Keratinocyte (primary cell): ENCODE results near the gene SPECC1L. TPM values are rescaled to one million over a fixed set of nuclear protein-coding genes. Genes with fewer than 3 reads are reported as not detected.

Experiments
- DNase-seq: peaks from one replicate; pipeline ENCODE4 v3.0.0-alpha.2; 2011; ENCODE audit warnings: low read depth, missing footprints, low spot score
- FAIRE-seq: peaks from 2 replicates; lab custom pipeline; 2011; peaks lifted over from hg19 to GRCh38; lab: Jason Lieb, UNC
- H2AFZ ChIP-seq: 2 replicates; pipeline ENCODE4 v1.6.0; 2012; ENCODE audit warnings: low read length, control low read depth, inconsistent platforms; ENCODE audit not compliant: control insufficient read depth
- H3K27ac ChIP-seq: 2 replicates; pipeline ENCODE4 v1.5.1; 2011; ENCODE audit warnings: low read length; ENCODE audit not compliant: control insufficient read depth, insufficient read depth
- H3K27me3 ChIP-seq: 3 replicates; pipeline ENCODE4 v1.6.0; 2011; ENCODE audit warnings: low read length; ENCODE audit not compliant: control insufficient read depth, insufficient read depth; ENCODE audit errors: extremely low read depth
- H3K36me3 ChIP-seq, 2 experiments: 2 replicates in 1 of 2; 3 replicates in 1 of 2; pipeline ENCODE4 v1.5.1; 2011; ENCODE audit warnings: low read length in 2 of 2, mild to moderate bottlenecking in 1 of 2; ENCODE audit not compliant: control insufficient read depth in 2 of 2, insufficient read depth in 2 of 2; ENCODE audit errors: extremely low read depth in 1 of 2
- H3K4me1 ChIP-seq: 3 replicates; pipeline ENCODE4 v1.5.1; 2011; ENCODE audit warnings: low read length; ENCODE audit not compliant: control insufficient read depth, insufficient read depth; ENCODE audit errors: extremely low read depth
- H3K4me2 ChIP-seq: 3 replicates; pipeline ENCODE4 v1.6.0; 2011; ENCODE audit warnings: low read depth, low read length; ENCODE audit not compliant: control insufficient read depth, insufficient read depth; ENCODE audit errors: extremely low read depth
- H3K4me3 ChIP-seq, 3 experiments: fragments of 200-600 bp in 1 of 3; sonication (generic) in 1 of 3; 2 replicates in 2 of 3; 3 replicates in 1 of 3; pipeline ENCODE4 v1.5.1; 2011 to 2016; ENCODE audit warnings: low read length in 3 of 3, mild to moderate bottlenecking in 3 of 3, control low read depth in 2 of 3, inconsistent platforms in 1 of 3, low read depth in 1 of 3, mixed read lengths in 1 of 3, mixed run types in 1 of 3, moderate library complexity in 1 of 3; ENCODE audit not compliant: control insufficient read depth in 2 of 3, insufficient read depth in 2 of 3; ENCODE audit errors: extremely low read depth in 1 of 3
- H3K79me2 ChIP-seq: 2 replicates; pipeline ENCODE4 v1.6.0; 2012; ENCODE audit warnings: low read length; ENCODE audit not compliant: control insufficient read depth, insufficient read depth
- H3K9ac ChIP-seq: 3 replicates; pipeline ENCODE4 v1.6.0; 2011; ENCODE audit warnings: low read length; ENCODE audit not compliant: control insufficient read depth, insufficient read depth; ENCODE audit errors: extremely low read depth
- H3K9me1 ChIP-seq: 3 replicates; pipeline ENCODE4 v1.6.0; 2011; ENCODE audit warnings: low read length; ENCODE audit not compliant: control insufficient read depth, insufficient read depth; ENCODE audit errors: extremely low read depth
- H3K9me3 ChIP-seq: 2 replicates; pipeline ENCODE4 v1.5.1; 2012; ENCODE audit warnings: low read depth, low read length; ENCODE audit not compliant: control insufficient read depth
- H4K20me1 ChIP-seq: 3 replicates; pipeline ENCODE4 v1.6.0; 2011; ENCODE audit warnings: low read length; ENCODE audit not compliant: control insufficient read depth, insufficient read depth; ENCODE audit errors: extremely low read depth
- CTCF ChIP-seq, 3 experiments: IDR thresholded peaks in 1 of 3; conservative IDR thresholded peaks in 1 of 3; optimal IDR thresholded peaks in 1 of 3; 2 replicates in 2 of 3; 3 replicates in 1 of 3; pipeline versions ENCODE3 to v1.5.1; 2011; ENCODE audit warnings: low read length in 3 of 3, mild to moderate bottlenecking in 3 of 3, moderate library complexity in 2 of 3, control low read depth in 1 of 3, inconsistent platforms in 1 of 3; ENCODE audit not compliant: insufficient read depth in 2 of 3; ENCODE audit errors: extremely low read depth in 1 of 3
- EZH2 ChIP-seq: IDR thresholded peaks from one replicate; pipeline ENCODE4 v1.6.1; 2012; ENCODE audit warnings: inconsistent platforms, mild to moderate bottlenecking, low read length, moderate library complexity
- dilution Hi-C: fragments of 300-500 bp; cut with MboI; formaldehyde crosslinking; loops from one replicate; pipeline ENCODE4 v1.7.0; 2020; ENCODE audit warnings: low sequenced_read_pairs; ENCODE audit not compliant: extremely low pct_ligation_motif_present
- polyA plus RNA-seq, 5 experiments: library from polyadenylated mRNA; depleted of rRNA in 3 of 5; stranded (reverse) in 3 of 5; stranded (forward) in 1 of 5; unstranded in 1 of 5; fragments of >200 nt; gene quantifications; 1 replicate in 1 of 5; 2 replicates in 3 of 5; 3 replicates in 1 of 5; pipeline versions ENCODE4 v1.2.1 to v1.2.3, GENCODE V29; 2011 to 2012; ENCODE audit warnings: missing spikeins in 2 of 5, low read depth in 1 of 5, low replicate concordance in 1 of 5

SPECC1L gene
- polyA plus RNA-seq, 1 donor (not counting 4 experiments of a cell fraction or from before 2014, with no cell fraction given): 19.3 TPM

- no peak overlapping the region for H3K9ac ChIP-seq
Observed at GRCh38 chr22:24429411-24430365, 159.1 kb downstream of the SPECC1L start.

GRCh38 chr22:24430431-24431308, 160.0 kb downstream of the SPECC1L start:
- Histone ChIP-seq H3K9me1 (no peaks in the 10 kb centered on the region), H3K79me2 (no peaks in the 10 kb centered on the region), H2AFZ (no peak overlapping the region), H3K4me1 (peaks cover 27% of the 10 kb centered on the region), H4K20me1 (no peaks in the 10 kb centered on the region), H3K36me3 (no peaks in the 10 kb centered on the region), H3K4me3 (no peak overlapping the region), H3K9ac (no peak overlapping the region), H3K27me3 (peaks cover 20% of the 10 kb centered on the region), H3K4me2 (no peak overlapping the region), H3K9me3 (no peaks in the 10 kb centered on the region), H3K27ac (no peak overlapping the region)
- dilution Hi-C loops: no loop called here
- no peak for TF ChIP-seq EZH2
- TF ChIP-seq CTCF (optimal IDR thresholded peaks at IDR 0.05 in 1 of 3, IDR thresholded peaks at IDR 0.05 in 1 of 3, conservative IDR thresholded peaks at IDR 0.05 in 1 of 3; ENCODE audit: extremely low read depth in 1 of 3, insufficient read depth in 2 of 3, low read length in 3 of 3): no peak
- no peak for FAIRE-seq
- no peak for DNase-seq

More at GRCh38 chr22:24429411-24430365, 159.1 kb downstream of the SPECC1L start:
- no peak overlapping the region for H2AFZ ChIP-seq
- H3K79me2 ChIP-seq: no peaks in the 10 kb centered on the region
- H3K27ac ChIP-seq: no peak overlapping the region
- H3K27me3 ChIP-seq: peaks cover 29% of the 10 kb centered on the region
- H3K36me3 ChIP-seq: no peaks in the 10 kb centered on the region
- DNase-seq (peak; percentile 25), FAIRE-seq (peak; percentile 73)
- dilution Hi-C loops: no loop called here
- no peaks in the 10 kb centered on the region for H3K9me1 ChIP-seq
- no peaks in the 10 kb centered on the region for H3K9me3 ChIP-seq
- TF ChIP-seq CTCF (optimal IDR thresholded peaks at IDR 0.05 in 1 of 3, IDR thresholded peaks at IDR 0.05 in 1 of 3, conservative IDR thresholded peaks at IDR 0.05 in 1 of 3; ENCODE audit: extremely low read depth in 1 of 3, insufficient read depth in 2 of 3, low read length in 3 of 3): no peak
- TF ChIP-seq EZH2: no peak
- no peaks in the 10 kb centered on the region for H4K20me1 ChIP-seq
- peaks cover 27% of the 10 kb centered on the region for H3K4me1 ChIP-seq
- no peak overlapping the region for H3K4me3 ChIP-seq
- no peak overlapping the region for H3K4me2 ChIP-seq
